ENCODE measurements around the gene XPNPEP3.

DNA sequence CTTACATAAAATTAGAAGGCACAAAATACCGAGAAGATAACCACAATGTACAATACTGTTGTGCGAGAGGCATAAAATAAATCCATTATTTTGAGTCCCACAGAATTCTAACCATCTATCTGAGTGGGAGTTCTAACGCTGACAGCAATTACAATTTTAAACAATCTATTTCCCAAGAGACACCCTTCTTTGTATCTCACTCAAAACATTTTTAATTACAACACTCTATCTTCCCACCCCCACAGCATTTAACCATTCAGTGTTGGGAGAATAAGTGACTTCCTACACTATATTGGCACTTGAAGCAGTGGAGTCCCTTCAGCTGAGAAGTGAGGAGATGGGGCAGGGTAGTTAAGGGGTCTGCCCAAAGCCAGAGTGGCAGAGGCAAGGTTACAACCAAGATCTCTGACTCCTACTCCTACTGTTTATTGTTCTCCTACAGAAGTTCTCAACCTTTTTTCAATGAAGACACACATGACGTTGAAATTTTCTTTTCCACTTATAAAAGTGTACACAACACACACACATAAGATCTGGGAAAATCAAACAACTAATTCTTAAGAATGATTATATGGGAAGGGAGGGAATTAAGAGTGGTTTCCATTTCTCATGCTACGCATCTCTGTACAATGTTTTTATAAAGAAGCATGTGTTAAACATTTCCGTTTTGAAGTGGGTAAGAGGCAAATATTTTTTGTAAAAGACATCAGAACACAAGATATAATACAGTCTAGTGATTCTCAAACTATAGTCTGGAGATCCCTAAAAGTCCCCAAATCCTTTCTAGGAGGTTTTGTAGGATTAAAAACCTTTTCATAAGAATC, 48.7 kb upstream of the XPNPEP3 start:
- no peak for TF ChIP-seq POLR2AphosphoS5 (IDR thresholded peaks at IDR 0.05)
- TF ChIP-seq POLR2A (IDR thresholded peaks at IDR 0.05), result no peak
